HG03342 (cell line): ENCODE results near the gene PLEKHA6.

Experiments
- ATAC-seq: cut with Tn5 transposase; IDR thresholded peaks from one replicate; pipeline ENCODE4 v1.9.1; 2021; ENCODE audit warnings: mild to moderate bottlenecking, moderate library complexity; ENCODE audit not compliant: unreplicated experiment

PLEKHA6 gene

DNA sequence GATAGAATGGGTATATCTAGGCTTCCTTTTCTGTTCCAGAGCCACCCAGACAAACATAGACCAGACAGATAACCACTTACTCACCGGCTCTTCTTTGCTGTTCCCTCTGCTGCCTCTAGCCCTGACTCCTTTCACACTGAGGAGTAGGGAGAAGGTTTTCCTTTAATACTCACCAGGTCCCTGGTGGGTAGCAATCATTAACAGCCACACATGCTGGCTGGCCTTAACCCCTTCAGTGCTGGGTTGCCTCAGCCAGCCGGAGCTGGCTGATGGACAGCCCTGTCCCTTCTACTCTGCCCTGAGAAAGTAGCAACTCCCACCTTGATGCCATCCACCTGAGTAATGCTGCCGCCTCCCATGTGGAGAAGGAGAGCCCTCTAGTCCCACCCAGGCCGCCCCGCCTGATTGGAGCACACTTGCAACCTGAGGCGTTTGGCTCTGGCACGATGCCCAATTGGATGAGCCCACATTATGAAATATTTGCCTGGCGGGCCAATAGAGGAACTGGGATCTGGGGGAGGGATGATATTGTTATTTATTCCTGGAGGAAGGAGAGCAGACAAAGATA, 71.6 kb downstream of the PLEKHA6 start:
- ATAC-seq = no peak

DNA sequence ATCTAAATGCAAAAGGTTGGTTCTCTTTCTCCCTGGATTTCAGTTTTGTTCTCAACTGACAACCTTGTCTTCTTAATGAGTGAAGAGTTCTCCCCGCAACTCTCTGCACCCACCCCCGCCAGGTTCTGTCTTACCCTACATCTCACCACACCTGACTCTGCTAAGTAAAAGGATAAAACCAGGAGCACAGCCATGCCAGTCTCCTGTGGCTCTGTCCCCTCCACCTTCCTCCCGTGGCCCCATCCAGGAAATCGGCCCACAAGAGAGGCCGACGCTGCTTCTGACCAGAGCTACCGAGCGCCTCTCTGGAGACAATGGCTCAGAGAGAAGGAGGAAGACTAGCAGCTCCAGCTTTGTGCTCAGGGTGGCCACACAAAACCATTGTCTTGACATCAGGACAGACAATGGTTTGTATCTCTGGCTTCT, 72.2 kb downstream of the PLEKHA6 start:
- ATAC-seq = no peak

DNA sequence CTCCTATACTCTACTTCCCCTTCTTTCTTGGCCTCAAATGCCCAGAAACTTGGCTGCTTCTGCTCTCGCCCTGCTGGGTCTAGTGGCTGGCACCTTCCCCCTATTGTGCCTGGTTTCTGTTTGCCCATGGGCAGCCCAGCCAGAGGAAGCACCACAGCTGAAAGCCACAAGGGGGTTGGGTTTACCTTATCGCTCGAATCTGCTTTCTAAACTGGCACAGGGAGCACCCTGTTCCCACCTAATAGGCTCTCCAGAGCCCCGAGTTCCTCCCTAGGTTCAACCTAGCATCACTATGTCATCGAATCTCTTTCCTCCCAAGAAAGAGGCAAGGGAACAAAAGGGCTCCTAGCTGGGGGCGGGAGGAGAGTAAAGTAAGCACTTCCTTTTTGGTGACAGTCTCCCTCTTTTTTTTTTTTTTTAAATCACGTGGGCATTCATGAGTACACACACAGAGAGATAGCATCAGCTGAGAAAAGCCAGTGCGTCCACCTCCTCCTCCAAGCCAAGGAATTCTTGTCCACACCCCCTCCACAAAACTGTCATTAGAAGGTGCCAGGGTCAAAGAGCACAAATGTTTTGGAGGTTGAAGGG, 72.8 kb downstream of the PLEKHA6 start:
- ATAC-seq = no peak

DNA sequence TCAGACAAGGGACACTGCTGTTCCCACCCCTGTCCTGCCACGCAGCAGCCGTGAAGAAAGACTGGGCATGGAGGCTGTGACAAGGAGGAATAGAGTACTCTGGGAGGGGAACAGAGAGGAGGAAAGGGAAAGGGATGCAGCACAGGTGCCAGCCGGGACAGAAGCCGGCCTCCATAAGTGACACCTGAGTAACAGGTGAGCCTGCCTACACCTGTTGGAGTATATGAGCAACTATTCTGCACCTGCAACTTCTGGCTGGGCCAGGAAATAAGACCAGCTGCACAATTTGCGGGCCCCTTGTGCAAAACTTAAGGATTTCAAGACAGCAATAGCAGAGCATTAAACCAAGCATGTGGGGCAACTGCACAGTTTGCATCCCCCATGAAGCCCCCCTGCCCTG, 73.4 kb downstream of the PLEKHA6 start:
- no peak for ATAC-seq

DNA sequence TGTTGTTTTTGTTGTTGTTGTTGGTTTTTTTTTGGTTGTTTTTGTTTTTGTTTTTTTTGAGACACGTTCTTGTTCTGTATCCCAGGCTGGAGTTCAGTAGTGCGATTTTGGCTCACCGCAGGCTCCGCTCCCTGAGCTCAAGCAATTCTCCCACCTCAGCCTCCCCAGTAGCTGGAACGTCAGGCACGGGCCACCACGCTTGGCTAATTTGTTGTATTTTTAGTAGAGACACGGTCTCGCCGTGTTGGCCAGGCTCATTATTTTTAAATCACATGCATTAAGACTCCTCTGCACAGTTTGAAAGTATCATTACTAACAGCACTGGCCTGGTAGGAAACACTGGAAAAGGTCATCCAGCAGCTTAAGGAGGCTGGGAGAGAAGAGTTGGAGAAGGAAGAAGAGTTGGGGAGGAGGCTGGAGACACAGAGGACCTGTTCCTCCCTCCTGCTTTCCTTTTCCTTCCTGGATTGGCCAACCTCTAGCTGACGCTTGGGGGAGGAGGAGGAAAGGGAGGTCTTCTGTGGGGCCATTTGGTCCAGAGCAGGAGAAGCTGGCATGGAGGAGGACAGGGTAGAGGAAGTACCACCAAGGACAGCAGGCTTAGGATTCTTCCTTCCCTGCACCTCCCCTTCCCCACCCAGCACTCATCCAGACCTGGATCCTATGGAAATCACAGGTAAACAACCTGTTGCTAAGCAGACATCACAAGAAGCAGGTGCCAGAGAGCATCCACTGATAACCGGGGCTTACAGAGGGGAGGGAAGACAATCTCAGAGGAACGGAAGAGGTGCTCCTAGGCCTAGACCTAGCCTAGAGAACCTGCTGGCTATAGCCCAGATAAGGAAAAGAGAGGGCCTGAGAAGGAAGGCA, 74.1 kb downstream of the PLEKHA6 start:
- ATAC-seq = no peak

DNA sequence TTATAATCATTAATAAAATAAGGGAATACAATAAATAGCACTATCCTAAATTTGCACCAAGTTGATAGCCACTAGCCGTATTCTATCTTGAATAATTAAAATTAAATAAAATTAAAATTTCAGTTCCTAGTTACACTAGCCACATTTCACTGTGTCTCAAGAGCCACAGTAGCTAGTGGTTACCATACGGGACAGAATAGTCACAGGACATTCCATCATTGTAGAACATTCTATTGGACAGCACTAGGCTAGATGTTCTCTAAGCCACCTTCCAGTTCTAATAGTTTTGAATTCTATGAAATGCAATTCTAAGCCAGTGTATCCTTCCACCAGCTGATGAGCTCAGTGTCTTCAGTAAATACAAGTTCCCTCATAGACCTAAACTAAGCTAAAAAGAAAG, 74.8 kb downstream of the PLEKHA6 start:
- ATAC-seq = no peak

DNA sequence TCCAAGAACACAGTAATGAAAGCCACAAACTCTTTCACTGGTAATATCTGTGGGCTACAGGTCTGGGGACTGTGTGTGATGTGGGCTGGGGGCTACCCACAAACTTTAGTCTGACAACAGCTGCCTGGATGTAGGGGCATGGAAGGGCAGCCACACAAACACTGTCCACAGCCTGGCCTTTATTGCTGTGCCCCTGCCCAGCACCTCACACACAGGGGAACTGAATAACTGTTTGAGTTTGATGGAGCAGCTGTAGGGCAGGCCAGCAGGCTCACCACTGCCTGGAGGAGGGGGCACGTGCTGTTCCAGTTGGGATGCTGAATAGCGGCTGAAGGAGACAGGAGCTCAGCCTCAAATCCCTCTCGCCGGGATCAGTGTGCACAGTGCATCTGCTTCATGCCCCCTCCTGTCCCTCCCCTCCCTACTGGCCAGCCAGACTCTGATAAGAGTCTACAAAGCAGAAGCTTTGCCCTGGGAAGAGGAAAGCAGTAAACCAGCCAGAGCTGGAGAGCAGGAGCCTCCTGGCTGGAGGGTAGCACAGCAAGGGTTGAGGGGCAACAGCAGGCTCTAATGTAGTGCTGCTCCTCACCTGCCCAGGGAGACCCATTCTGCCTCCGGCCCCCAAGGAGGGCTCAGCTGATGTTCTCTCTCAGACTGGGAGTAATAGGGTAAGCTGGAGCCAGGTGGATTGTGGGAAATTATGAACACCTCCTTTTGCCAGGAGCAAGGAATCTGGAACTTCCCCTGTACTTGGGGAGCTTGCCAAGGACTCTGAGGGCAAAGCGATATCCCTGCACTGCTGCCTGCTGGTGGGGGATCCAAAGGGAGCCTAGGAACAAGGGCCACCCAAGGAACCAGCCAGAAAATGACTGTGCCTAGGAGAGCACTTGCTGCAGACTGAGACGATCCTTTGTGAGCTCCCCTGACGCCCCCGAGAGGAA, 75.7 kb downstream of the PLEKHA6 start:
- ATAC-seq = no peak

DNA sequence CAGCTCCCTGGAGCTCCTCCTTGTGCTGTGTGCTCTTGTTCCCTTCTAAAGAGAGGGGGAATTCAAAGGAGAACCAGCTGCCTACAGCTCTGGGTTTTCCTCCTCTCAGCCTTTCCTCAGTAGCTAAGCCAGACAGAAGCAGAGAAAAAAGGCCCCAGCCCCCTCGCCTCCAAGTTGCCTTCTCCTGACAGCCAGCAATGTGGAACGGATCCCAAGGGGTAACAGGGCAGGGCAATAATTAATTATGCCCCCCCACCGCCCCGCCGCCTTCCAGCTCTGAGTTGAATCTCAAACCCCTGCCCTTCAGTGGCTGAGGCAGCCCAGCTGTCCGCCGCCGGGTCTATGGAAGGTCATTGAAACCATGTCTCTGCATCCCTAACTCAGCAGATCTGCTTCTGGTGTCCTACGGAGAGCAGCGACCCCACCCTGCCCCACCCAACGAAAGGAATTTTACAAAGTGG, 76.9 kb downstream of the PLEKHA6 start:
- ATAC-seq = no peak

DNA sequence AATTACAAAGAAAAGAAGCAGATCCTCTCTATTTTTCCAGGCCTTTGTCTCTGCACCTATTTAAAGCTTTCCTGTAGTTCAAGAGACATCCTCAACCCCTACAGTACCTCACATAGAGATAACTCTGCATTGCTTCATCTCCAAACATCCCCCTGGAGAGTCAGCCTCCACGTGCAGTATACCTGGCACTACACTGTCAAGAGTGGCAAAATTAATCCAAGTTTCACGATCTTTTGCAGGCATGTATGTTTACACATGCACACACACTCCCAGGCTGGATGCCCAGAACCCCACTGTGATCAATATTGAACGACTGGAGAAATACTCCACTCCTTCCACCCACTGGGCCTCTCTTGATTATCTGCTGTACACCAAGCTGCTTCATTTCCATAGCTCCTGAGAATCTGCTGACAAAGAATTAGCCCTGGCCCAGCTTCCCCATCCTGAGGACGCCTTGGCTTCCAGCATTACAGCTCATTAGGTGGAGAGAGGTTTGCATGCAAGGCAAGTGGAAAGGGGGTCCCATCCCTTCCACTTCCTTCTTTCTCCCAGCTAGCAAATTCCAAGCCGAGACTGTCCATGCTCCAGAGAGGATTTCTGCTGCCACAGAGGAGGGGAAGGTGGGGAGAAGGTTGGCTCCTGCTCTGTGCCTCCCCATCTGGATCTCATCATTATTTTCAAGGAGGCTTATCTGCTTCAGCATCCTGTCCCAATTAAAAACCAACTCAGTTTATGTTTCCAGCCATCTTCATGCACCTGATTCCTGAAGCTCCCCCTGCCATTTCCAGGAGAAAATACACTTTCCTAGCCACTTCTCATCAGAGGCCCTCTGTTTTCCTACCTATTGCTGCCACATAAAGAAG, 79.4 kb downstream of the PLEKHA6 start:
- no peak for ATAC-seq

DNA sequence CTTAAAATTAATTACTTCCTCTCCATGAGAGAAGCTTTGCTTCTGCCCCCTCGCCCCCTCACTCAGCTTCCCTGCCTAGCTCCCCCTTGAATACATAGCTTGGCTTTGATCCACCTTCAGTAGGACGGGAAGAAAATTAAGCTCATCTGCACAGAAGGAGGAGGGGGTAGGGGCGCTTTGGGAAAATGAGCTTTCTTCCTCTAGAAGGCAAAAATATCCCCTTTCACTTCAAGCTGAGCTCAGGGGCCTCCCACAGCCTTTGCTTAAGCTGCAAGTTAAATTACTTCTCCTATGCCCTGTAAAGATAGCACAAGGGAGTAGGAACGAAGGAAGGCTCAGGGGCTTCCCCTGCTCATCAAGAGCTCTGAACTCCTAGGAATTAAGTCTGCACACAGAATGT, 80.8 kb downstream of the PLEKHA6 start:
- ATAC-seq = no peak

DNA sequence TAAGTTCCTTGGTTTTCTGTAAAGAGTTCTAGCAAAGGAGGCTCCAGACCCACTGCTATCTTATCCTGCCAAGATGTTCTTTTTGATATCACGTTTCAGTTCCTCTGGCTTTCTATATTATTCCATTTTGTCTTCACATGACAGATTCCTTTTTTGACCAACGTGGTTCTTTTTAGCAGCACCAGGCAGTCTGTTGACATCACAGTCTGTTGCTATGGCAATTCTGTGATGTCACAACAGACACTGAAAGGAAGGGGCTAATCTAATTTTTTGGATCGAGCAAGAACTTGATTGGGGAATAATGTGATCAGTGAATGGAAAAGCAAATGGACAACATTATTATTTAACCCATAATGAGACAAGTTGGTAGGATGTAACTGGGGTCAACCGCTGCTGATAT, 81.5 kb downstream of the PLEKHA6 start:
- no peak for ATAC-seq

DNA sequence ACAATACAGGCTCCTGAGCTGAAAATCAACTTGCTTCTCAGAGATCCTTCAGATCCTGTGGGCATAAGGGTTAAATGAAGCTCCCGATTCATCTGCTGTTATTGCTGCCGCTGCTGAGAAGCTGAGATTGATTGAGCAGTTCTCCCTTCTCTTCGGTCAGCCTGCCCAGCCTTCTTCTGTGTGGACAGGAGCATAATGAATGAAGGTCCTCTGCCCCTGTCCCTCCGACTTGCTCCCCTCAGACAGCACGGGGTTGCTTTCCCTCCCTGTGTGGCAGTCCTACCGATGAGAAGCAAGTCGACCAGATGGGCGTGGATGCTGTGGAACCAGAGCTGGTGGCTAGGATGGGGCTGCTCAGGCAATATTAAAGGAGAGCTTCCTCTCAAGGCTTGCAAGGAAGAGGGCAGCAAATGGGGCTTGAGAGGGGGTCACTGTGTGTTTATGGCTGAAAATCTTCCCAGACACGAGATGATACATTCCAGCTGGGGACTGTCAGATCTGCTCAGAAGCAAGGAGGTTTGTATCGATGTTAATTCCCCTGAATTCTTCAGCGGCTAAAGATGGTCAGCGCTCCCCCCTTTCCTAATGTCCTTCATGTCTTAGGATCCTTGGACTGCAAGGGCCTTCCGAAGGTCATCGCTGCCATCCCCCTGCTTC, 82.0 kb downstream of the PLEKHA6 start:
- ATAC-seq = no peak

DNA sequence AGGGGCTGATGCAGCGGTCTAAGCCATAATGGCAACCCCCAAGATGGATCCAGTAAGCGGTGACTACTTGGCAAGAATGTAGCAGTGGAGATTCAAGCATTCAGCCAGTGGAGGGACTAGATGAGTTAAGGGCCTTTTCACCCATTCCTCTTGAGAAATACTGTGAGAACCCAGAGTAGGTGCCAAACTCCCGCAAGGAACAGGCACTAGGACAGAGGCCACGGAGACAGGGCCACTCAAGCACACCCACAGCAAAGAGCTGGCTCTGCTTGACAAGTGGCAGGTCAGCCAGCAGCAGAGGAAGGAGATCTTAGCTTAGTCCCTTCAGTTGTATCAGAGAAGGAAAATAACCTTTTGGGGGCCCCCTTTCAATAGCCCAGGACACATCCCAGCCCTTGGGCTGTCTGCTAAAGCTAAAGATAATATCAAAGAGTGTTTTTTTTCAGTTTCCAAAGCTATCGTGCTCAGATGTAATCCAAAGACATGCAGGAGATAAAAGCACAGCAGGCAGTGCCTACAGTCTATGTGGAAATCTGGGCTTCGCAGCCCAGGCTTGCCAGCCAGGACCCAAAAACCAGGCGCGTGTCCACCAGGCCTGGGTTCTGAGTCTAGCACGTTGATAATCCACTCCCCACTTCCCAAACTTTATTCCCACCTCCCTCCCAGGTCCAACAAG, 83.9 kb downstream of the PLEKHA6 start:
- no peak for ATAC-seq

DNA sequence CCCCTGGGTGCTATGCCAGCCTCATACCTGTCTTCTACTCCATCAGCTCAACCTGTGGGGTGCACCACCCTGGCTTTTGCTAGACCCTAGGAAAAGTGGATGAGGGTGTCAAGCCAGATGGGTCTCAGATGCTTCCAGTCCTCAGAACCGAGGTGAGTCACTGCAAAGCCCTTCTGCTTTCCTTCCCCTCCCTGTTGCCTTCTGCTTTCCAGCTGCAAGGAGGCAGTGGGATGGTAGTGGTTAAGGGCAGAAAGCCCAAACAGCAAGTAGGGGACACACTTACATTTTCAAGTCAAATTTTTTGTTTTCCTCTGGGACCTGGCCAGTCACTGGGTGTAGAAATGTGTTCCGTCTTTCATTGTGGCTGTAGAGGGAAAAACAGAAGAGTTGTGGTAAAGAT, 85.3 kb downstream of the PLEKHA6 start:
- no peak for ATAC-seq

DNA sequence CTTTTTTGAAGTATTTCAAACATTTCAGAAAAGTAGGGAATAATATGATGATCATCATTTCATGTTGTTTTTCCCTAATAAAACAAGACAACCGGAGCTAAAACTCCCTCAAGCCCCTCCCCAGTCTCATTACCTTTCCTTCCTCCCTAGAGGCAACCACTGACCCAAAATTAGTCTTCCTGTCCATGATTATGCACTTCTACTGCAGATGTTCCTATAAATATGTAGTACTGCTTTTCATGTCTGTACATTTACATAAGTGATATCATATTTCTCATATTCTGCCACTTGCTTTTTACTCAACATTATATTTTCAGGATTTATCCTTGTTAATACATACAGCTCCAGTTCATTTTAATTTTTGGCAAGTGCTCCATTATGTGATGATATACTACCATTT, 87.2 kb downstream of the PLEKHA6 start:
- no peak for ATAC-seq

DNA sequence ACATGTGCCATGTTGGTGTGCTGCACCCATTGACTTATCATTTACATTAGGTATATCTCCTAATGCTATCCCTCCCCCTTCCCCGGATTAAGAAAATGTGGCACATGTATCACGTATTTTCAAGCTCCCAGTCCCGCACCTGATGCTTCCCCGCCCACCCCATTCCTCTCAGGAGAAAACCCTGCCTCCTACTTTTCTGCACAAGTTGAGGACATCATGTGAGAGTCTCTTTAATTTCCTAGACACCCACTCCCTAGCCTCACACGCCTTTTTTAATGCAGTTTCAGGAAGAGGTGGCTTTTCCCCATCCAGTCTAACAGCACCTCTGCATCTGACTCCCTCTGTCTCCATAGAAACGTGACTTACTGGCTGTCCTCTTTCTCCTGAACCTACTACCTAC, 87.8 kb downstream of the PLEKHA6 start:
- no peak for ATAC-seq

DNA sequence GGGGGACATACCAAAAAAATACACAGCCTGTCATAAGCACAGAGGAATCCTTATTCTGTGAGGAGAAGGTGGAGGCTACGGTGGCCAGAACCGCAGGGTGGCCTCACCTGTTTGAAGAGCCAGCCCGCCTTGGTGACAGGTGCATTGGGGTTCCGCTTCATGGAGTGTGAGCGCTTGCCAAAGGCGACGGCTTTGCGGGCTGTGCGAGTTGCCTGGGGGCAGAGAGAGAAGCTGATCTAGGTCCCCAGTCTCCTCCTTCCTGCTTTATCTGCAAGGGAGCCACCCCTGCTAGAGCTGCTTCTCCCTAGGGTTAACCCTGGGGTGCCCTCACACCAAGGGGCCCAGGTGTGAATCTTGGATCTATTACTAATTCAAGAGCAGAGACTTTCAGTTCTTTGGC, 91.6 kb downstream of the PLEKHA6 start:
- ATAC-seq = no peak

DNA sequence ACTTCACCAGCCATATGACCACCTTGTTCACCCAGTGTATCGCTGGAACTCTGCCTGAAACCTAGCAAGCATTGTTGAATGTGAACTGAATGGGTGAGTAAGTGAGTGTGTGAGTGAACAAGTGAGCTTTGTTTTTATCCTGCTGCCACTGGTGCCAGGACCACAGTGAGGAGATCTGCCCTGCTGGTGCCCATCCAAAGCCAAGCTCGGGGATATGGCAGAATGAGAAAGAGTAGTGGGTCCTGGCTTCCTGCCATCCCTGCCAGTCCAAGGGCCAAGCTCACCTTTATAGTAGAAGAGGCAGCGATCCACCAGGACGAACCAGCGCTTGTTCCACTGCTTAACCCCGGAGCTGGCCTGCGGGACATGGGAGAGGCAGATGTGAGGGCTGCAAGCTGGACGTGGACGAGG, 92.5 kb downstream of the PLEKHA6 start:
- no peak for ATAC-seq

DNA sequence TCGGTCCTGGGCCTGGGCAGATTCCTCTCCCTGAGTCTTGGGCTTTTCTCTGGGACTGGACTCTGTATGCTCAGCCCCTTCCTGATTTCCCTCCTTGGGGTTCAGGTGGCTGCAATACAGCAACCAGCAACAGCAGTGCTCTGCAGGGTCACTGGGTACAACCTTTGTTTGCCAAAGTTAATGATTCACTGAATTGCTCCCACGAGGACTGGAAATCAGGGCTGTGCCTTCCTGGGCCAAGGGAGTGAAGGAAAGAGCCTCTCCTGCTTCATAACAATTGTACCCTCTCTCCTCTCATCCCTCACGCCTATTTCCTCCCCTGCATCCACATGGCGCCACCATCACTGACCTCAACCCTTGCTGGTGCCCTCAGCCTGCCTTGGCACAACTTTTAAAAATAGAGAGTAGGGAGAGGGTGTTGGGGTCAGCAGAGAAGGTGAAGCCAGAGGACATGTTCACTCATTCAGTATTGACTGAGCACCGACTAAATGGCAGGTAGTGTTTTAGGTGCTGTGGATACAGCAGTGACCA, 93.2 kb downstream of the PLEKHA6 start:
- no peak for ATAC-seq
